Measurements from ENCODE around the gene IRF3. TPM values are rescaled to one million over a fixed set of nuclear protein-coding genes. Genes with fewer than 3 reads are reported as not detected.

IRF3 gene
- total RNA-seq, 1 experiment from 2014 or later, result 205 TPM

- Histone ChIP-seq H4K91ac (ENCODE audit: insufficient read length, low read depth, low read length) (no peak overlapping the region), H3T11ph (ENCODE audit: low read length) (no peak overlapping the region), H3K14ac (ENCODE audit: insufficient read depth, low read length) (no peak overlapping the region), H4K8ac (replicated peaks; ENCODE audit: insufficient read length, low read depth, low read length) (no peak overlapping the region), H3K23ac (ENCODE audit: insufficient read length, low read depth, low read length) (no peak overlapping the region), H3K56ac (ENCODE audit: insufficient read length, low read depth, low read length) (no peak overlapping the region), H4K20me1 (ENCODE audit: control insufficient read depth, insufficient read depth, insufficient read length) (no peaks in the 10 kb centered on the region), H3K27me3 (ENCODE audit: insufficient read depth, low read length) (no peaks in the 10 kb centered on the region), H2BK20ac (ENCODE audit: low read depth, low read length, poor library complexity, severe bottlenecking) (no peak overlapping the region), H2AK5ac (ENCODE audit: insufficient read length, low read length) (no peak overlapping the region), H3K9ac (ENCODE audit: extremely low read depth, insufficient read length, low read length) (no peak overlapping the region), H3K79me1 (ENCODE audit: insufficient read depth, low read depth, low read length, poor library complexity, severe bottlenecking) (no peaks in the 10 kb centered on the region), H2BK120ac (ENCODE audit: low read depth, low read length, poor library complexity, severe bottlenecking) (no peak overlapping the region), H4K5ac (ENCODE audit: insufficient read length, low read depth, low read length) (no peak overlapping the region), H3K27ac (ENCODE audit: insufficient read length, low read depth, low read length) (no peak overlapping the region), H3K9me3 (ENCODE audit: control insufficient read depth, low read depth, low read length) (no peaks in the 10 kb centered on the region), H2BK12ac (ENCODE audit: insufficient read length, low read depth, low read length) (no peak overlapping the region), H3K23me2 (ENCODE audit: insufficient read length, low read depth, low read length, poor library complexity, severe bottlenecking) (peaks cover 19% of the 10 kb centered on the region), H3K4me2 (ENCODE audit: insufficient read depth, insufficient read length, low read length) (no peak overlapping the region), H3K18ac (ENCODE audit: insufficient read length, low read depth, low read length) (no peak overlapping the region), H3K4ac (ENCODE audit: low read depth, low read length) (no peak overlapping the region), H2BK5ac (ENCODE audit: insufficient read length, low read length) (no peak overlapping the region), H2AFZ (ENCODE audit: low read length) (no peak overlapping the region), H3K79me2 (ENCODE audit: insufficient read depth, low read length) (no peaks in the 10 kb centered on the region), H3K4me1 (ENCODE audit: insufficient read depth, low read length) (peaks cover 10% of the 10 kb centered on the region; the same call in 1 of the 2 replicates), H2BK15ac (ENCODE audit: low read depth, low read length) (no peak overlapping the region)
- Mint-ChIP-seq H3K27ac (peak overlapping the region in 1 of 3 experiments; percentile 88; a peak in 3 of 7 replicates), H3K4me1 (peaks cover 26 to 57% of the 10 kb centered on the region in 2 experiments), H3K4me3 (peak overlapping the region in 1 of 2 experiments; percentile 14; a peak in 1 of 5 replicates), H3K36me3 (ENCODE audit: insufficient read depth in 1 of 3, low read depth in 3 of 3) (peaks cover 30 to 60% (median 49%) of the 10 kb centered on the region in 3 experiments), H3K27me3 (ENCODE audit: low read depth) (no peaks in the 10 kb centered on the region; the same call in 1 of the 2 replicates), H3K9me3 (peaks cover 0 to 3% of the 10 kb centered on the region in 2 experiments; a peak in 2 of 5 replicates)
- DNase-seq, result no peak
- no peak for TF ChIP-seq CTCF (conservative IDR thresholded peaks at IDR 0.05)
- no CpG with 5 or more reads among the region's 26 CpGs for WGBS (ENCODE audit: extremely low coverage, insufficient read length, low lambda C conversion rate)
These were observed 22.1 kb upstream of the IRF3 start for GRCh38 chr19:49687566-49688316.
